ENCODE measurements around the gene CD55. TPM values are rescaled to one million over a fixed set of nuclear protein-coding genes. Genes with fewer than 3 reads are reported as not detected.

The CD55 gene, protein sequence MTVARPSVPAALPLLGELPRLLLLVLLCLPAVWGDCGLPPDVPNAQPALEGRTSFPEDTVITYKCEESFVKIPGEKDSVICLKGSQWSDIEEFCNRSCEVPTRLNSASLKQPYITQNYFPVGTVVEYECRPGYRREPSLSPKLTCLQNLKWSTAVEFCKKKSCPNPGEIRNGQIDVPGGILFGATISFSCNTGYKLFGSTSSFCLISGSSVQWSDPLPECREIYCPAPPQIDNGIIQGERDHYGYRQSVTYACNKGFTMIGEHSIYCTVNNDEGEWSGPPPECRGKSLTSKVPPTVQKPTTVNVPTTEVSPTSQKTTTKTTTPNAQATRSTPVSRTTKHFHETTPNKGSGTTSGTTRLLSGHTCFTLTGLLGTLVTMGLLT
- 10 to 100 TPM; 62.1 to 66.0 TPM for total RNA-seq

DNA sequence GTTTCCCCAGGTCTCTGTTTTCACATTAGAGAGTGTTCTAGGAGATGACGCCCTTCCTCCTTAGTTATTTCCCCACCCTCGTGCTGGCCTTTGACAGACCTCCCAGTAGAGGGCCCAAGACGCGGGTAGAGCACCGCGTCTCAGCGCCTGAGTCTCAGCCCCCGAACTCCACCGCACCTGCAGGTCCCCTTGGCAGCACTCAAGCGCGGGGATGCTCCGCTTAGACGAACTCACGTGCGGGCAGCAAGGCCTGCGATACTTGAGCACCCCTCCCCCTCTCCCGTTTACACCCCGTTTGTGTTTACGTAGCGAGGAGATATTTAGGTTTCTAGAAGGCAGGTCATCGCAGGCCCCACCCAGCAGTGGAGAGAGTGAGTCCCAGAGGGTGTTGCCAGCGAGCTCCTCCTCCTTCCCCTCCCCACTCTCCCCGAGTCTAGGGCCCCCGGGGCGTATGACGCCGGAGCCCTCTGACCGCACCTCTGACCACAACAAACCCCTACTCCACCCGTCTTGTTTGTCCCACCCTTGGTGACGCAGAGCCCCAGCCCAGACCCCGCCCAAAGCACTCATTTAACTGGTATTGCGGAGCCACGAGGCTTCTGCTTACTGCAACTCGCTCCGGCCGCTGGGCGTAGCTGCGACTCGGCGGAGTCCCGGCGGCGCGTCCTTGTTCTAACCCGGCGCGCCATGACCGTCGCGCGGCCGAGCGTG lies at the start of gene CD55:
TSS of gene CD55 (plus strand) at position 600 of the 711 bp plus-strand sequence. CDS start at position 688, 88 bp downstream.
- Mint-ChIP-seq H3K9me3 (no peaks in the 10 kb centered on the region), H3K27me3 (ENCODE audit: low read depth) (no peaks in the 10 kb centered on the region), H3K4me1 (ENCODE audit: low read depth) (peaks cover 34% of the 10 kb centered on the region), H3K4me3 (peak within 1 kb of the TSS; percentile 96), H3K36me3 (ENCODE audit: low read depth) (peaks cover 14% of the 10 kb centered on the region), H3K27ac (peak within 1 kb of the TSS; percentile 98)
- intact Hi-C loops (cut with micrococcal nuclease), result loop anchor here (1.0 to 10.0 kb wide), 15 partner anchors 15 to 544 kb away; partner anchors contain the start of genes CD46 and FCMR
- DNase-seq, result peak; percentile 99
- CTCF ChIA-PET, result interaction anchor here (0.6 to 2.5 kb wide), 9 partner anchors 12 to 272 kb away, joined by 3 to 9 read pairs (median 4); no protein-coding TSS in a partner anchor

DNA sequence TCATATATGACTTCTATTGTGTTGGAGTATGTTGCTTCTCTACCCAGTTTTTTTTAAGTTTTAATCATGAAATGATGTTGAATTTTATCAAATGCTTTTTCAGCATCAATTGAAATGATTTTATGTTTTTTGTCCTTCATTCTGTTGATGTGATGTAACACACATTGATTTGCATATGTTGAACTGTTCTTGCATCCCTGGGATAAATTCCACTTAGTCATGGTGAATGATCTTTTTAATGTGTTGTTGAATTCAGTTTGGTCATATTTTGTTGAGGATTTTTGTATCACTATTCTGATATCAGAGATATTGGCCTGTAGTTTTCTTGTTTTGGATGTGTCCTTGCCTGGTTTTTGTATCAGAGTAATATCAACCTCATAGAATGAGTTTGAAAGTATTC lies 46.6 kb upstream of the CD55 start:
- intact Hi-C loops (cut with micrococcal nuclease), result no loop called here
- Mint-ChIP-seq H3K27me3 (ENCODE audit: low read depth) (no peaks in the 10 kb centered on the region), H3K9me3 (peaks cover 14% of the 10 kb centered on the region), H3K4me1 (ENCODE audit: low read depth) (peaks cover 9% of the 10 kb centered on the region), H3K27ac (no peak overlapping the region), H3K36me3 (ENCODE audit: low read depth) (no peaks in the 10 kb centered on the region), H3K4me3 (no peak overlapping the region)
- DNase-seq, result no peak
- CTCF ChIA-PET, result interaction anchor here (0.6 kb wide), 1 partner anchor 130 kb away, joined by 5 read pairs; no protein-coding TSS in a partner anchor

DNA sequence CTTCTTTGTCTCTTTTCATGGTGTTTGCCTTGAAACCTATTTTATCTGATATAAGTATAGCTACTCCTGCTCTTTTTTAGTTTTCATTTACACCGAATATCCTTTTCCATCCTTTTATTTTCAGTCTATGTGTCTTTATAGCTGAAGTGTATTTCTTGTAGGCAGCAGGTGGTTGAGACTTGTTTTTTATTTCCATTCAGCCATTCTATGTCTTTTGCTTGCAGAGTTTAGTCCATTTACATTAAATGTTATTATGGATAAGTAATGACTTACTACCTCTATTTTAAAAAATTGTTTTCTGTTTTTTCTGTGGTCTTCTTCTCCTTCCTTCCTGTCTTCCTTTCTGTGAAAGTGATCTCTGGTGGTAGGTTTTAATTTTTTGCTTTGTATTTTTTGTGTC lies 45.0 kb upstream of the CD55 start:
- CTCF ChIA-PET, result no interaction called here
- intact Hi-C loops (cut with micrococcal nuclease), result no loop called here
- no peak for DNase-seq
- Mint-ChIP-seq H3K9me3 (peaks cover 14% of the 10 kb centered on the region), H3K4me1 (ENCODE audit: low read depth) (peaks cover 17% of the 10 kb centered on the region), H3K27ac (no peak overlapping the region), H3K4me3 (no peak overlapping the region), H3K36me3 (ENCODE audit: low read depth) (no peaks in the 10 kb centered on the region), H3K27me3 (ENCODE audit: low read depth) (no peaks in the 10 kb centered on the region)

DNA sequence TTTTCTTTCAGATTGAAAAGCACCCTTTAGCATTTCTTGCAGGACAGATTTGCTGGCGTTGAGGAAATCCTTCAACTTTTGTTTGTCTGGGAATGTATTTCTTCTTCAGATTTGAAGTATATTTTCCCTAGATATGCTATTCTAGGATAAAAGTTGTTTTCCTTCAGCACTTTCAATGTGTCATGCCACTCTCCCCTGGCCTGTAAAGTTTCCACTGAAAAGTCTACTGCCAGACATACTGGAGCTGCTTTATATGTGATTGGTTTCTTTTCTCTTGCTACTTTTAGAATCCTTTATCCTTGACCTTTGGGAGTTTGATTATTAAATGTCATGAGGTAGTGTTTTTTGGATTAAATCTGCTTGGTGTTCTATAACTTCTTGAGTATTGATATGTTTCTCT lies 44.2 kb upstream of the CD55 start:
- DNase-seq, result no peak
- Mint-ChIP-seq H3K36me3 (ENCODE audit: low read depth) (no peaks in the 10 kb centered on the region), H3K9me3 (peaks cover 7% of the 10 kb centered on the region), H3K4me3 (no peak overlapping the region), H3K4me1 (ENCODE audit: low read depth) (peaks cover 25% of the 10 kb centered on the region), H3K27me3 (ENCODE audit: low read depth) (no peaks in the 10 kb centered on the region), H3K27ac (no peak overlapping the region)
- CTCF ChIA-PET, result no interaction called here
- intact Hi-C loops (cut with micrococcal nuclease), result no loop called here

DNA sequence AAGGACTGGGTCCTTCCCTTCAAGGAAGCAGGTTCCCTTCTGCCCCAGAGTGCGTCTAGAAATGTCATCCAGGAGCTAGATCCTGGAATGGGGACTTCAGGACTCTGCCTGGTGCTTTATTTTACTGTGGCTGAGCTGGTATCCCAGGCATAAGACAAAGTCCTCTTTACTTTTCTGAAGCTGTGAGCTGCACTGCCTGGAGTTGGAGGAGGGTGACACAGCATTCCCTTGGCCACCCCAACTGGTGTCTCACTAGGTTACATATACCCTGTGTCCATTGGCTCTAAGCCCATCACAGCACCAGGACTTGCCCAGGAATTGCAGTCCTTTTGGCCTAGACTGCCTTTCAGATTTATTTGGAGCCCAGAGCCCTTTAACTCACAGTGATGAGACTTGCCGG lies 41.8 kb upstream of the CD55 start:
- H3K27ac Mint-ChIP-seq, result no peak overlapping the region
- H3K27me3 Mint-ChIP-seq (ENCODE audit: low read depth), result no peaks in the 10 kb centered on the region
- peaks cover 4% of the 10 kb centered on the region for H3K9me3 Mint-ChIP-seq
- H3K36me3 Mint-ChIP-seq (ENCODE audit: low read depth), result no peaks in the 10 kb centered on the region
- CTCF ChIA-PET, result no interaction called here
- H3K4me3 Mint-ChIP-seq, result no peak overlapping the region
- DNase-seq, result no peak
- peaks cover 39% of the 10 kb centered on the region for H3K4me1 Mint-ChIP-seq (ENCODE audit: low read depth)
- intact Hi-C loops (cut with micrococcal nuclease), result no loop called here

DNA sequence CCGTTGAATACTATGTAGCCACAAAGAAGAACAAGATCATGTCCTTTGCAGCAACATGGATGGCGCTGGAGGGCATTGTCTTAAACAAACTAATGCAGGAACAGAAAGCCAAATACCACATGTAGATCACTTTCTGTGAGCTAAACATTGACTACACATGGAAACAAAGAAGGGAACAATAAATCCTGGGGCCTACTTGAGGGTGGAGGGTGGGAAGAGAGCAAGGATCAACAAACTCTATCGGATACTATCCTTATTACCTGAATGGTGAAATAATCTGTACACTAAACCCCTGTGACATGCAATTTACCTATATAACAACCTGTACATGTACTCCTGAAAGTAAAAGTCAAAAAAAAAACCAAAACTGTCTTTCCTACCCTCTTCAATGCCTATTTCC lies 40.8 kb upstream of the CD55 start:
- Mint-ChIP-seq H3K4me1 (ENCODE audit: low read depth) (peaks cover 44% of the 10 kb centered on the region), H3K36me3 (ENCODE audit: low read depth) (no peaks in the 10 kb centered on the region), H3K27ac (no peak overlapping the region), H3K27me3 (ENCODE audit: low read depth) (no peaks in the 10 kb centered on the region), H3K9me3 (peaks cover 2% of the 10 kb centered on the region), H3K4me3 (no peak overlapping the region)
- intact Hi-C loops (cut with micrococcal nuclease), result no loop called here
- no peak for DNase-seq
- CTCF ChIA-PET, result no interaction called here

DNA sequence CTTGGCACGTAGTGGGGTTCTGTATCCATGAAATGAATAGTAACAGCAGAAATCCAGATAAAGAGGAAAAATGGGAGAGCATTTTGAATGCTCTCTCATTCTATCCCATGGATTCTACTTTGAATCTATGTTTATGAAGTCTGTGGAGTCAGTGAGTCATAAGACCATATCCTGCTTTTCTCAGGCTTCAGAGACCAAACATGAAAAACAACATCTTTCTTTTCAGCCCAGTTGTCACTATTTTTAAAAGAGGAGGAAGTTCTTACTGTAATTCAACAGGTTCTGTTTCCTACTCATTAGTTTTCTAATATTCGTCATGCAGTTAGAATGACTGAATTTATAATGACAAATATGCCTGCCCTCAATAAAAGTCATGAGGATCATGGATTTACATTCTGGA lies 39.4 kb upstream of the CD55 start:
- H3K4me3 Mint-ChIP-seq, result no peak overlapping the region
- CTCF ChIA-PET, result no interaction called here

DNA sequence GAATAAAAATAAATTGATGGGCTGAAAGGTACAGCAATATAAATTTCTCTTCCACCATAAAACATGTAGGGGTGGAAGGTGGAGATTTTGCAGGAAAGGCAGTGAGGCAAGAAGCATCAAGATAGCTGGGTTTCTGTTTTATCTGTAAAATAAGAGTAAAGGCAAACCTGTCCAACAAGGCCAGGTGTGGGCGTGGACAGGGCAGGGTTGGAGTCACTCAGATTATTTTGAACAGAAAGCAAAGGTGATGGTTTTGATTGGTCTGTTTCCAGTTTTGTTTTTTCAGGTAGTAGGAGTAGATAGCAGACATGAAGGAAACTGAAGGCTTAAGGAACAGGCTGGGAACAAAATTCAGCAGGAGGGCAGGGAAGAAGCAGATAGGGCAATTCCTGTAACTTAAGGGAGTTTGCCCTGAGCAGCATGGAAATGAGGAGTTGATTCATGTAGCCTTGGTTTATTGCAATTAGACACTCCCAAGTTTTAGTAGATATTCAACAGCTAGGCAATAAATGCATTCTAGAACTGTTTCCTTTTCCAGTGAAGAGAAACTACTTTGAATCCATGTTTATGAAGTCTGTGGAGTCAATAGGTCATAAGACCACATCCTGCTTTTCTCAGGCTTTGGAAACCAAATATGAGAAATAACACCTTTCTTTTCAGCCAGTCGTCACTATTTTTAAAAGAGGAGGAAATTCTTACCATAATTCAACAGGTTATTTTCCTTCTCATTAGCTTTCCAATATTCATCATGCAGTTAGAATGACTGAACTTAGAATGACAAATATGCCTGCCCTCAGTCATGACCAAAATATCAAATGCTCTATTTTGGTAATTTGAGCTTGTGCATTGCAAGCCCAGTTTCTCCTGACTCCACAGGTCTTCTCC lies 38.7 kb upstream of the CD55 start:
- no peak for DNase-seq
- H3K27ac Mint-ChIP-seq, result no peak overlapping the region
- no peak overlapping the region for H3K4me3 Mint-ChIP-seq
- peaks cover 40% of the 10 kb centered on the region for H3K4me1 Mint-ChIP-seq (ENCODE audit: low read depth)
- H3K36me3 Mint-ChIP-seq (ENCODE audit: low read depth), result no peaks in the 10 kb centered on the region
- intact Hi-C loops (cut with micrococcal nuclease), result no loop called here
- CTCF ChIA-PET, result no interaction called here
- H3K27me3 Mint-ChIP-seq (ENCODE audit: low read depth), result no peaks in the 10 kb centered on the region
- no peaks in the 10 kb centered on the region for H3K9me3 Mint-ChIP-seq

More for the DNA sequence above, 39.4 kb upstream of the CD55 start:
- no peaks in the 10 kb centered on the region for H3K27me3 Mint-ChIP-seq (ENCODE audit: low read depth)
- DNase-seq, result no peak
- no peaks in the 10 kb centered on the region for H3K36me3 Mint-ChIP-seq (ENCODE audit: low read depth)
- peaks cover 46% of the 10 kb centered on the region for H3K4me1 Mint-ChIP-seq (ENCODE audit: low read depth)
- intact Hi-C loops (cut with micrococcal nuclease), result no loop called here
- H3K27ac Mint-ChIP-seq, result peak overlapping the region; percentile 14
- no peaks in the 10 kb centered on the region for H3K9me3 Mint-ChIP-seq

DNA sequence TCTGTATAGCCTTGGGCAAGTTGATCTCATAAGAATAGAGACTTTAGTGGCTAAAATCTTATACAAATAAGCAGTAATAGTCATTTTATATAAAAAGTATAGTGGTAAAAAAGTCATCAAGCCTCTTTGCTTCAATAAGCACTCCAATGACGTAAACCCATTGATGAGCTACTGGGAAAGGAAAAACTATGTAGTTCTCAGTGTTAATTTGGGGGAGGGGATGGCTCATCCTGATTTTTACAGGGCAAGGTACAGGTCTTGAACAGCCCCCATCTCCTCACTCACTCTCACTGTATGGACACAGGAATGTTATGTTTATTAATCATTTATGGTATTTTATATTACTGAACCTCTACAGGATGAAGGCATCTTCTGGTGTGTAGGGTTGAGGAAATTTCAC lies 38.1 kb upstream of the CD55 start:
- intact Hi-C loops (cut with micrococcal nuclease), result no loop called here
- Mint-ChIP-seq H3K9me3 (no peaks in the 10 kb centered on the region), H3K27ac (no peak overlapping the region), H3K4me1 (ENCODE audit: low read depth) (peaks cover 38% of the 10 kb centered on the region), H3K36me3 (ENCODE audit: low read depth) (no peaks in the 10 kb centered on the region), H3K4me3 (no peak overlapping the region), H3K27me3 (ENCODE audit: low read depth) (no peaks in the 10 kb centered on the region)
- DNase-seq, result no peak
- CTCF ChIA-PET, result interaction anchor here (1.0 kb wide), 1 partner anchor 17 kb away, joined by 3 read pairs; no protein-coding TSS in a partner anchor

DNA sequence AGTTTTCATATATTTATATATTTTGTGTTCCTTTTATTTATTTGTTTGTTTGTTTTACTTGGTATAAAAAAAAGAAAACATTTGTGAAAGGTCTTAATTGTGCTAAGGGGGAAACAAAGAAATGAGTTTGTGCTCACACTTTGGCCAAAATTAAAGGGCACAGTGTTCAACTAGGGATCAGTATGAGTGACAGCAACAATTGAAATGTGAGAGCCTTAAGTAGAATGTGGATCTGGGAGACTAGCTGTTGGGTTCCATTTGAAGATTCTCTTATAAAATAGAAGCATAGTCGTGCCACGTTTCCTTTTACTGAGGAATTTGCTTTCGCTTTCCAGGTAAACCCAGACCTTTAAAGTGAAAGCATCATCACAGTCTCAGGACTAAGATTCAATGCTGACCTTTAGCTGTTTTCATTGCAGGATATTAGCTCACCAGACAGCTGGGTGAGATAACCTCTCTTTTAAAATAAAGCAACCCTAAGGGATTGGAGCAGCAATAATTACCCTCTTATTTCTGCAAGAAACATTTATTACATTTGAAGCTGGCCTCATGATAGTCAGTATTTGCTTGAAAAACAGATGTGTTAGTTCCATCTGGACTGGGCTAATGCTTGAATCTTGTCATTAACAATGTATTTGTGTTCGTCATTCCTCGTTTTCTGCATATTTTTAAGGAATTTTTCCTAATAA lies 37.1 kb upstream of the CD55 start:
- Mint-ChIP-seq H3K4me1 (ENCODE audit: low read depth) (peaks cover 38% of the 10 kb centered on the region), H3K27me3 (ENCODE audit: low read depth) (no peaks in the 10 kb centered on the region), H3K36me3 (ENCODE audit: low read depth) (no peaks in the 10 kb centered on the region), H3K4me3 (no peak overlapping the region), H3K9me3 (peaks cover under 1% of the 10 kb centered on the region), H3K27ac (no peak overlapping the region)
- DNase-seq, result no peak
- CTCF ChIA-PET, result interaction anchor here (1.0 kb wide), 2 partner anchors 18 to 200 kb away, joined by 3 read pairs; no protein-coding TSS in a partner anchor
- intact Hi-C loops (cut with micrococcal nuclease), result loop anchor here (2.0 kb wide), 1 partner anchor 120 kb away; no protein-coding TSS in a partner anchor

DNA sequence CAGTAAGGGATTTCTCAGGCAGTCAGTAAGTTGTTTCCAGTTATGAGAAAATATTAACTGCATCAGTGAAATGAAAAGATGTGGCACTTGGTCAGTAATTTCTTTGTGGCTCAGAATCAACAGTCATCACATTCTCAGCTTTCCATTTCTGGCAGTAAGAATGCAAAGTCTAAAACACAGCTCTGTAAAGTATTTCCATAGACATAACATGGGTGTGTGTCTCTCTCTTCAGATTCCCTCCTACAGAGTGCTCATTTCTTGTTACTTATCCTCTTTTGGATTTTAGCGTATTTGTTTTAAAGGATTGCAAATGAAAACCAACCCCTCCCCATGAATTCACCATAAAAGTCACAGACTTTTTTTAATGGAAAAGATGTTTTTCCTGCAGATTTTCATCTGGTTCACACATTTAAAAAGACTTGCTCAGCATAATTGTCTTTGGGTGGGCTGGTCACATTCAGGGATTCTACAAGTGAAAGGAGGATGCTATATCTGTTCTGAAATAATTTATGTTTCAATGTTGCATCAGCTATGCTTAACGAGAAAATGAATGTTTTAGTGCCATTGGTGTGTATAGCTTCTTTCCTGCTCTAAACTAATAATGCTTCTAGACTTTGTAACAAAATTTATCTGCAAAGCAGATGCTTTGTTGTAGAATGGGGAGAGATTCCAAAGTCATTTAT lies 34.6 kb upstream of the CD55 start:
- H3K36me3 Mint-ChIP-seq (ENCODE audit: low read depth), result peaks cover 3% of the 10 kb centered on the region
- peaks cover 26% of the 10 kb centered on the region for H3K4me1 Mint-ChIP-seq (ENCODE audit: low read depth)
- no peaks in the 10 kb centered on the region for H3K27me3 Mint-ChIP-seq (ENCODE audit: low read depth)
- no peak overlapping the region for H3K27ac Mint-ChIP-seq
- CTCF ChIA-PET, result interaction anchor here (0.6 kb wide), 1 partner anchor 103 kb away, joined by 3 read pairs; no protein-coding TSS in a partner anchor
- intact Hi-C loops (cut with micrococcal nuclease), result no loop called here
- DNase-seq, result no peak
- H3K4me3 Mint-ChIP-seq, result no peak overlapping the region
- H3K9me3 Mint-ChIP-seq, result peaks cover 10% of the 10 kb centered on the region

All from activated naive CD4-positive, alpha-beta T cell treated with anti-CD3 and anti-CD28 coated beads for 36 hours (primary cell).